Upper lobe of left lung (tissue), 4 donors: ENCODE results near the gene OSBPL3.

ENCODE experiments used
- EP300 ChIP-seq, 4 donors: sonication (generic); formaldehyde crosslinking; IDR thresholded peaks; one replicate each; pipeline ENCODE4 v1.5.1; 2017; ENCODE audit warnings: antibody characterized with exemption in 4 of 4, control low read depth in 2 of 4
- POLR2A ChIP-seq, 4 donors: fragments of 450-650 bp; IDR thresholded peaks; one replicate each; pipeline ENCODE4 v1.5.1; 2016 to 2017; ENCODE audit warnings: antibody characterized with exemption in 4 of 4, mild to moderate bottlenecking in 2 of 4
- POLR2AphosphoS5 ChIP-seq, 2 donors: sonication (generic); formaldehyde crosslinking; IDR thresholded peaks; one replicate each; pipeline ENCODE4 v1.5.1; 2017; ENCODE audit warnings: antibody characterized with exemption in 2 of 2
- TF ChIP-seq, protein P1 (sequence below), 6 experiments: fragments of 450-650 bp in 4 of 6; fragments of 200-600 bp in 2 of 6; sonication (generic) in 2 of 6; IDR thresholded peaks; one replicate each; pipeline ENCODE4 v1.5.1; 2016 to 2019; ENCODE audit warnings: antibody characterized with exemption in 6 of 6

DNA sequence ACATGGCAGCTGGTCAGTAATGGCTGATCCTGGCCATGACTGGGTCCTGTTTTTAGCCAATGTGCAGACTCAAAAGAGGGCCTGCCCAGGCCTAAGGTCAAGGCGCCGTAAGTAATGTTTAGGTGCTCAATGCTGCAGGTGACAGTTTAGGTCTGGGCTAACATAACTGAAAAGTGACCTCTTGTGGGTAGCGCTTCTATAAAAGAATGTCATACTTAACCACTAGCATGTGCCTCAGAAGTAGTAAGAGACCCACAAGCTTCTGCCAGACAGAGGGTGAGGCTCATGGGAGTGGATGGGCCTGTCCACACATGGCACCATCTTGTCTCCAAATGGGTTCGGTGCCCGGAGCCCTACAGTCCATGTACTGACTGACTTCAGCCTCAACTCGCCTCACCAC is 132.2 kb downstream of the OSBPL3 start:
- TF ChIP-seq, protein P1, sequence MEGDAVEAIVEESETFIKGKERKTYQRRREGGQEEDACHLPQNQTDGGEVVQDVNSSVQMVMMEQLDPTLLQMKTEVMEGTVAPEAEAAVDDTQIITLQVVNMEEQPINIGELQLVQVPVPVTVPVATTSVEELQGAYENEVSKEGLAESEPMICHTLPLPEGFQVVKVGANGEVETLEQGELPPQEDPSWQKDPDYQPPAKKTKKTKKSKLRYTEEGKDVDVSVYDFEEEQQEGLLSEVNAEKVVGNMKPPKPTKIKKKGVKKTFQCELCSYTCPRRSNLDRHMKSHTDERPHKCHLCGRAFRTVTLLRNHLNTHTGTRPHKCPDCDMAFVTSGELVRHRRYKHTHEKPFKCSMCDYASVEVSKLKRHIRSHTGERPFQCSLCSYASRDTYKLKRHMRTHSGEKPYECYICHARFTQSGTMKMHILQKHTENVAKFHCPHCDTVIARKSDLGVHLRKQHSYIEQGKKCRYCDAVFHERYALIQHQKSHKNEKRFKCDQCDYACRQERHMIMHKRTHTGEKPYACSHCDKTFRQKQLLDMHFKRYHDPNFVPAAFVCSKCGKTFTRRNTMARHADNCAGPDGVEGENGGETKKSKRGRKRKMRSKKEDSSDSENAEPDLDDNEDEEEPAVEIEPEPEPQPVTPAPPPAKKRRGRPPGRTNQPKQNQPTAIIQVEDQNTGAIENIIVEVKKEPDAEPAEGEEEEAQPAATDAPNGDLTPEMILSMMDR (IDR thresholded peaks at IDR 0.05): no peak
- TF ChIP-seq POLR2A (IDR thresholded peaks at IDR 0.05) (no peak), EP300 (IDR thresholded peaks at IDR 0.05) (no peak), POLR2AphosphoS5 (IDR thresholded peaks at IDR 0.05) (no peak)
